GM10847 (cell line): ENCODE data around the gene PIP5K1B.
A peak's percentile ranks its signal among the peaks of the same experiment; 100 is the strongest.

Experiments
- POLR2A ChIP-seq: IDR thresholded peaks from 2 replicates; pipeline ENCODE4 v1.6.1; 2011; ENCODE audit not compliant: insufficient read length; ENCODE audit errors: extremely low read depth

PIP5K1B gene

DNA sequence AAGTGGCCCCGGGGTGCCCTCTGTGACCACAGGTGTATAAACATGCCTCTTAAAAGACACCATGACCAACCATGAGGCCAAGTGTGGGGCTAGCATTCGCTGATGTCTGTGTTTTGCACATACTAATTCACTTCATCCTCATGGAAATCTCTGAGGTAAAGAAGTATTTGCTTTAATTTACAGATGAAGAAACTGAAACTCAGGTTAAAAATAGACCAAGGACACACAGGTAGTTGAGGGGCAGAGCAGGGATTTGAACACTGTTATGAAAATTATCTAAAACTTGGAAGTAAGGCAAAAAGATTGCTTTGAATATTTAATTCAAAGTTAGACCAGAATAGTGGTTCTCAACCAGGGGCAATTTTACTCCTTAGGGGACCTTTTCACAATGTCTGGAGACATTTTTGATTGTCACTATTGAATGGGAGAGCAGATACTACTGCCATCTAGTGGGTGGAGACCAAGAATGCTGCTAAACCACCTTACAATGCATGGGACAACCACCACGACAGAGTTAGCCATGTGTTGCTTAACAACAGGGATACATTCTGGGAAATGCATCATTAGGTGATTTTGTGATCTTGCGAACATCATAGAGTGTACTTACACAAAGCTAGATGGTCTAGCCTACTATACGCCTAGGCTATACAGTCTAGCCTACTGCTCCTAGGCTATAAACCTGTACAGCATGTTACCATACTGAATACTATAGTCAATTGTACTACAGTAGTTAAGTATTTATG, 322.5 kb downstream of the PIP5K1B start:
- TF ChIP-seq POLR2A = no peak

DNA sequence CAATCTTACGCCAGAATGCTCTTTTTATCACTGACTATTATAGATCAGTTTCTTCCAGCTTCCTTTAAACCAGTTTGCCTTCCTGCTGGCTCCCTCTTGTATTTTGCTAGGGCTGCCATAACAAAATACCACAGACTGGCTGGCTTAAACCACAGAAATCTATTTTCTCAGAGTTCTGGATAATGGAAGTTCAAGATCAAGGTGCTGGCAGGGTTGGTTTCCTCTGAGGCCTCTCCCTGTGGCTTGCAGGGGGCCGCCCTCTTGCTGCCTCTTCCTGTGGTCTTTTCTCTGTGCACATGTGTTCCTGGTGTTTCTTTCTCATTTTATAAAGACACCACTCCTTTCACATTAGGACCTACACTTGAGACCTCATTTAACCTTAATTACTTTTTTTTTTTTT, 323.7 kb downstream of the PIP5K1B start:
- no peak for TF ChIP-seq POLR2A

DNA sequence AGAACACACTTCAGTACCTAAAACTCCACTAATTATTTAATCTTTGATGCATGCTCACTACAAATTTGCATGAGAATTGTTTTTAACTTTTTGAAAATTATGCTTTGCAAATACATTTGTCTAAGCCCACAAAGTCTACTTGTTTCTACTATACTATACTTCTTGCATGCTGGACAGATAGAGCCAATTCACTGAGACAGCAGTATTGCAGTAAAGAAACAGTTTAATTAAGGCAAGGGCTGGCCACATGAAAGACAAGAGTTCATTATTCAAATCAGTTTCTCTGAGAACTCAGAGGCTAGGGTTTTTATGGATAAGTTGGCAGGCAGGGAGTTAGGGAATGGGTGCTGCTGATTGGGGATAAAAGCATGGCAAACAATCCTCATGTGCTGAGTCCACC, 324.5 kb downstream of the PIP5K1B start:
- TF ChIP-seq POLR2A = no peak

DNA sequence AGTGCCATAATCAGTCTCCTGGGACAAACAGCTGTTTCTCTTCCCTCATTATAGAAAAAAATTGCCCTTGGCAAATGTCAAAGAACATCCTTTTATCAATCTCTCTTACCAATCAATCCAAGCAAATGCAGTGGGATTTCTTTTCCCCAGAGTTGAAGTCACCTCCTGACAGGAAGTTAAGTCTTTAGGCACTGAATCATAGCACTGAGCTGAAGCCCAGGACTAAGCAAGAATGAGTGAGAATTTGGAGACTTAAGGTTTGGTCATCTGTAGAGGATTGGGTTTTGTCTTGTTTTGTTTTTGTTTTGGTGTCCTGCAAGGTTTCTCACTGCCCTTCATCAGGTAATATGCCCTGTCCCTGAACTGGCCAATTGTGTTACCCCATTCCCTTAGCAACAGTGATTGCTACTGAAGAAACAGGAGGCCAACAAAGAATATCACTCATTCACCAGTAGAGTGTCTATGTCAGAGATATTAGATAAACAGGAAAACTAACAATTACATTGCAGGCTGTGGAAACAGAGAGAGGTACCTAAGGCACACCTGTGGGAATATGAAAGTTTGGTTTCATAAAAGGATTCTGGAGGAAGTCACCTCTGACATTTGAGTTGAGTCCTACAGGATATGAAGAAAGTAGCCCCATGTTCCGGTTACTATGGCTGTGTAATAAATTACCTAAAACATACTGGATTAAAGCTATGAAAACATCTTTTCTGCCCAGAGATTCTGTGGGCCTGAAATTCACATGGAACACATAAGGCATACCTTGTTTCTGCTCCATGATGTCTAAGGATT, 326.0 kb downstream of the PIP5K1B start:
- TF ChIP-seq POLR2A = no peak

DNA sequence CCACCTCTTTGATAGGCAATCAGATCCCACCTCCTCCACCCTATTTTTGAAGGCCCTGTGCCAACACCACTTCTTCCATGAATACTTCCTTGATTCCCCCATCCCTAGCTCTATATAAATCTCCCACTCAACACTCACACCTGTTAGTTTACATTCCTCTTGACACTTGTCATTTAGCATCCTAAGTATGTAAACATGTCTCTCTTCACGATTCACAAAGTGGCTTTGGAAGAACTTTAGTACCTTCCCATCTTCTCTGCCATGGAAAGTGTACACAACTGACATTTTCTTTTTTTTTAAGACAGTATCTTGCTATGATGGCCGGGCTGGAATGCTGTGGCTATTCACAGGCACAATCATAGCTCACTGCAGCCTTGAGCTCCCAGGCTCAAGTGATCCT, 329.0 kb downstream of the PIP5K1B start:
- TF ChIP-seq POLR2A = no peak

DNA sequence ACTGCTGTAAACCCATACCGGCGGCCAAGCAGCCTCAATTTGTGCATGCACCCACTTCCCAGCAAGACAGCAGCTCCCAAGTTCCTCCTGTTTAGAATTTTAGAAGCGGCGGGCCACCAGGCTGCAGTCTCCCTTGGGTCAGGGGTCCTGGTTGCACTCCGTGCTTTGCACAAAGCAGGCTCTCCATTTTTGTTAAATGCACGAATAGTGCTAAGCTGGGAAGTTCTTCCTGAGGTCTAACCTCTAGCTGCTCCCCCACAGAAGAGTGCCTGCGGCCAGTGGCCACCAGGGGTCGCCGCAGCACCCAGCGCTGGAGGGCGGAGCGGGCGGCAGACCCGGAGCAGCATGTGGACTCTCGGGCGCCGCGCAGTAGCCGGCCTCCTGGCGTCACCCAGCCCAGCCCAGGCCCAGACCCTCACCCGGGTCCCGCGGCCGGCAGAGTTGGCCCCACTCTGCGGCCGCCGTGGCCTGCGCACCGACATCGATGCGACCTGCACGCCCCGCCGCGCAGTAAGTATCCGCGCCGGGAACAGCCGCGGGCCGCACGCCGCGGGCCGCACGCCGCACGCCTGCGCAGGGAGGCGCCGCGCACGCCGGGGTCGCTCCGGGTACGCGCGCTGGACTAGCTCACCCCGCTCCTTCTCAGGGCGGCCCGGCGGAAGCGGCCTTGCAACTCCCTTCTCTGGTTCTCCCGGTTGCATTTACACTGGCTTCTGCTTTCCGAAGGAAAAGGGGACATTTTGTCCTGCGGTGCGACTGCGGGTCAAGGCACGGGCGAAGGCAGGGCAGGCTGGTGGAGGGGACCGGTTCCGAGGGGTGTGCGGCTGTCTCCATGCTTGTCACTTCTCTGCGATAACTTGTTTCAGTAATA, 330.6 kb downstream of the PIP5K1B start, which contains the start of gene FXN:
Gene FXN (plus strand): TSS at position 315 of the 871 bp plus-strand sequence. CDS start 31 bp downstream, at position 346.
- TF ChIP-seq POLR2A = peak; percentile 57

DNA sequence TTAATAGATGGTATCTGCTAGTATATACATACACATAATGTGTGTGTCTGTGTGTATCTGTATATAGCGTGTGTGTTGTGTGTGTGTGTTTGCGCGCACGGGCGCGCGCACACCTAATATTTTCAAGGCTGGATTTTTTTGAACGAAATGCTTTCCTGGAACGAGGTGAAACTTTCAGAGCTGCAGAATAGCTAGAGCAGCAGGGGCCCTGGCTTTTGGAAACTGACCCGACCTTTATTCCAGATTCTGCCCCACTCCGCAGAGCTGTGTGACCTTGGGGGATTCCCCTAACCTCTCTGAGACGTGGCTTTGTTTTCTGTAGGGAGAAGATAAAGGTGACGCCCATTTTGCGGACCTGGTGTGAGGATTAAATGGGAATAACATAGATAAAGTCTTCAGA, 331.3 kb downstream of the PIP5K1B start:
- TF ChIP-seq POLR2A = no peak

DNA sequence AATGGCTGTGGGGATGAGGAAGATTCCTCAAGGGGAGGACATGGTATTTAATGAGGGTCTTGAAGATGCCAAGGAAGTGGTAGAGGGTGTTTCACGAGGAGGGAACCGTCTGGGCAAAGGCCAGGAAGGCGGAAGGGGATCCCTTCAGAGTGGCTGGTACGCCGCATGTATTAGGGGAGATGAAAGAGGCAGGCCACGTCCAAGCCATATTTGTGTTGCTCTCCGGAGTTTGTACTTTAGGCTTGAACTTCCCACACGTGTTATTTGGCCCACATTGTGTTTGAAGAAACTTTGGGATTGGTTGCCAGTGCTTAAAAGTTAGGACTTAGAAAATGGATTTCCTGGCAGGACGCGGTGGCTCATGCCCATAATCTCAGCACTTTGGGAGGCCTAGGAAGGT, 331.8 kb downstream of the PIP5K1B start:
- no peak for TF ChIP-seq POLR2A

DNA sequence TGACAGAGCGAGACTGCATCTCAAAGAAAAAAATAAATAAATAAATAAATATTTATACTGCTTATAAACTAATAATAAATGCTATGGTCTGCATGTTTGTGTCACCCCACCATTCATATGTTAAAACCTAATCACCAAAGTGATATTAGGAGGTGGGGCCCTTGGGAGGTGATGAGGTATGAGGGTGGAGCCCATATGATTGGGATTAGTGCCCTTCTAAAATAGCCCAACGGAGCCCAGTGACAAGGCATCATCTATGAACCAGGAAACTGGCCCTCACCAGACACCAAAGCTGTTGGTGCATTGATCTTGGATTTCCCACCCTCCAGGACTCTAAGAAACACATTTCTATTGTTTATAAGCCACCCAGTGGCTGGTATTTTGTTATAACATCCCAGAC, 335.6 kb downstream of the PIP5K1B start:
- TF ChIP-seq POLR2A = no peak

DNA sequence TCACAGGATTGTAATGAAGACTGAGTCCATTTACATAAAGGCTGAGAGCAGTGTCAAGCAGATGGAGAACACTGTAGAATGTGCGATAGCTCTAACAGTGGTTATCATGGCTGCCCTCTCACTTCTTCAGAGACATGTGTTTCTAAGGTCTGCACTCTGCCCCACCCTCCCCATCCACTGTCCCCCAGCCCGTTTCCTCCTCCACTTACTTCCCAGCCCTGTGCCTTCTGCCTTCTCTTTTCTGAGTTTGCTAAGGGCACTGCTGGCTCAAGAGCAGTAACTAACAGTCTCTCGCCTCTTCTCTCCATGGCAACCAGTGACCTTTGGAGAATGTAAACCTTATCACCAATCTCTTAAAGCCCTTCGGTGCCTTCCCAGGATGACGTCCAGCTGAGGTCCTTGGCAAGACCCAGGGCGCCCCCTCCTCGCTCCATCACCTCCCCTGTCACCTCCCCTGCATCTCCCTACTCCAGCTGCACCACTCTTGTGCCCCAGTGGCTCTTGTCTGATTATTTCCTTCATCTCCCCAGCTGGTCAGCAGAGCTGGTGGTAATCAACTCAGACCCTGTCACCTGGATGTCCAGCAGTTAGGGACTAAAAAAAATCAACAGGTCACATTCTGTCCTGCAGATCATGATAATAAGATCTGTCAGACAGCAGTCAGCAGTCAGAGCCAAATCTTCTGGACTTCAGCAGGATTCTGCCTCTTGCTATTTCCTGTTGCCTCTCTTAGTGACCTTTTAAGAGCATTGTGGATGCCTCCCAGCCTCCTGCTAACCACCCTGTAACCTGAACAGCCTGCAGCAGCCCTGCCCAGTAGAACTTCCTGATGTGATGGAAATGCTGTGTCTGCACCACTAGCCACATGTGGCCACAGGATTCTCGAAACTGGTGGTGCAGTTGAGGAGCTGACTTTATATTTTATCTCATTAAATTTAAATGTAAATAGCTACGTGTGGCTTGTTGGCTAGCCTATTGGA, 339.5 kb downstream of the PIP5K1B start:
- TF ChIP-seq POLR2A = no peak

DNA sequence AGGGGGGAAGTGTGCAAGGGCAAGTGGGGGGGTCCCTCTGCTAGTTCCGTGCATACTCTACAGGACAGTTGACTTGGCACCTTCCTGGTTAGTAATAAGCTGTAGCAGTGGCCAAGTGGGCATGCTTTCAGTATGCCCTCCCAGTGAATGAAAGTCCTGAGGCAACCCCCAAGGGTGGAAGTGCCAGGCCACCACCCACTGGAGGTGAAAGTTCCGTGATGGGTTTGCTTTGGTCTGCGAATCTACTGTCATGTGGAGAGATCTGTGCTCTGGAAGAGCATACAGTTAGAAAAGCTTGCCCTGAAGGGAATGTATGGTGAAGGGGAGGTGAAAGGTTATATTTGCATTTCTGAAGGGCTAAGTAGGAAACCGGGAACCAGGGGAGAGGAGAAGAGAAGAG, 340.8 kb downstream of the PIP5K1B start:
- no peak for TF ChIP-seq POLR2A

DNA sequence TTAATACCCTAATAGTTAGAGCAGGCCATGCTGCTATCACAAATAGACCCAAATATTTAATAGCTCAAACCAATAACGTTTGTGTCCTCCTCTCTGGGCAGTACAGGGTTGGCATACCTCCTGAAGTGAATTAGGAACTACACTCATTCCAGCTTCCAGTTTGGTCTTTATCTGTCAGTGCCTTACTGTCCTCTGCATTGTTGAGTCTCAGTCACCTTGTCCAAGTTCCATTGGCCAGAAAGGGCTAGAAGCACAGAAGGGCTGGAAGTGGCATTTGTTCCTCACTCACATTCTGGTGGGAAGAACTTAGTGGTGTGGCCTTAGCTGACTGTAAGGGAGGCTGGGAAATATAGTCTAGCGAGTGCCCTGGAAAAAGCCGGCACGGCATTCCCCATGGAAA, 341.7 kb downstream of the PIP5K1B start:
- no peak for TF ChIP-seq POLR2A

DNA sequence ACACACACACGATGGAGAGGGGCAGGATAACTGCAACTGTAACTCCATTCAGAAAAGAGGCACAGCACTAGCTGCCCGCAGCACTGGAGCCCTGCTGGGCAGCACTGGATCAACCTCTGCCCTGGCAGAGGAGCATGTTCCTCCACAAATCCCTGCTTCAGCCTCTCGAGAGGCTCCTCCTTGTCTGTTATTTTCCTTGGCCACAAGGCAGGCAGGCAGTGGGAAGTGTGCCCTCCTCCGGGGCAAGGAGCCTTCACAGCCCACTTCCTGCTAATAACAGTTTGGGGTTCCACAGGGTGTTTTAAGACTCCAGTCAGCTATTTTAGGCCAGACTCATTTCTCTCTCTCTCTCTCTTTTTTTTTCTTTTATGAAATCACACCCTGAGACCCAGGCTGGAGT, 342.3 kb downstream of the PIP5K1B start:
- no peak for TF ChIP-seq POLR2A

DNA sequence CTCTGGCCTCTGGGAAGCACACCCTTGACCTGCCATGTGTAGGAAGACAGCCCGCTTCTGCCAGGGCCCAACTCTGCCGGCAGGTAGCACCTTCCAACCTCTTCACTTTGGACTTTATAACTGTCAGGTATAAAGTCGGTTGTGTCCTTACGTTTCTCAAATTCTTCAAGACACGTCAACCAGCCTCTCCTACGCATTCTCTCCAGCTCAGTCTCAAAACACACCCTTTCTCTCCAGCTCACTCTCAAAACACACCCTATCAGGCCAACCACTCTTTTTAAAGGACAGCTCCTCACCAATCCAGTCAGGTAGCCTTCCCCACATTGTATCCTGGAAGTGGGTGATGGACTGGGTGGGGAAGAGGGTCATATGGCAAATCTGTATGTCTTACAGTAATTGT, 344.1 kb downstream of the PIP5K1B start:
- no peak for TF ChIP-seq POLR2A
